M059J (cell line): ENCODE measurements around the gene PDE4D. TPM values are rescaled to one million over a fixed set of nuclear protein-coding genes. Genes with fewer than 3 reads are reported as not detected.

ENCODE experiments used
- DNase-seq: peaks from one replicate; pipeline ENCODE4 v3.0.0-alpha.2; 2012; ENCODE audit warnings: low read depth
- total RNA-seq: library from RNA; depleted of rRNA; stranded (reverse); fragments of >200 nt; shearing (Covaris generic); gene quantifications from 2 replicates; pipeline ENCODE4 v1.2.3, GENCODE V29; 2014

The PDE4D gene
- total RNA-seq, 1 experiment from 2014 or later = 14.9 TPM

DNA sequence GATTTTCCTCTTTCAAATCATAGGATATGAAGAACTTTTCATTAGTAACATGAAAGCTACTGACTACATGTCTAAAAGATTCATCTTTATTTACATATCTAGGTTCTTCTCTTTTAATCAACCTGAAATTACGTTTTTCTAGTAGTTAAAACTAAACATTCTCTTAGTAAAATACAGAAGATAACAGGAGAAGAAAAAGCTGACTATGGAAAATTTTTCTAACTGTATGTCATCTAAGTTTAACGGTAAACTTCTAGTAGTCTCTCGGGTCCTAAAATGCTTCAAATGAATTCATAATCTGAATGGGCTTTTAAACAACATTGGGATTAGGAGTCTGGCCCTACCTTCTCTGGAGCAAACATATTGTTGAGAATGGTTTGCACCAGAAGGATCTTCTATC, 151.9 kb downstream of the PDE4D start:
- DNase-seq = no peak

- DNase-seq = no peak
Measured at GRCh38 chr5:59738024-59738423, 155.5 kb downstream of the PDE4D start.

GRCh38 chr5:59732806-59733205, 160.7 kb downstream of the PDE4D start:
- no peak for DNase-seq

GRCh38 chr5:59732301-59732700, 161.2 kb downstream of the PDE4D start:
- no peak for DNase-seq

DNA sequence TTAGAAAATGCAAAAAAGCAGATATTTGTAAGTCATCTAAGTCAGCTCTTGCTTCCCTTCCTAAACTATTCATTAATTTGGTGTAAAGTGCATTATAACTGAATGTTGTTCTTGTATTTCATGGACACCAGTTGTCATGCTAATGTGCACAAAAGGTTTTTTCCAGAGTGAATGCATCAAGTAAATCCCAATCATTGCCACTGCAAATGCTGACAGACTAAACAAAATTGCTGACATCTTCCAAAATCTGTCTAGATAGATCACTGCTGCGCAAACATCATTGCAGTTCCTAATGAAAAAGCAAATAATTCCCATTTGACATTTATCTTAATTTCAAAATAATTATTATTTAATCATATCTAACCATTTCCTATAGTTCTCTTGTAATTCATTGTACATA, 161.7 kb downstream of the PDE4D start:
- DNase-seq = no peak

DNA sequence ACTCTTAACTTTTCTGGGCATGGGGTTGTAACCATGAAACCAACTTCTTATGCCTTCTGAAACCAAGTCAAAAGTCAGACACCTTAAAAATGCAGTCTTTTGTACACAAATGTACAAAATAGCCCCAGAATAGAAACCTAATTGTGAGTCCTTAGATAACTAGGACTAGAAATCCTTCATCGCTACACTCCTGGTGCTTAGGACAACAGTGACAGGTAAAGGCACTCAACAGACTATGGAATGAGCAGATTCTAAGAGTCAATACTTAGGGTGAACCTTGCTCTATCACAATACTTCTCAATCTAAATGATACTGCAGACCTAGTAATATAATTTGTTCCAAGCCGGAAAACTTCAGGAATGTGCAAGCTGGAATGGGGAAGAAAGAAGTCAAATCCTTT, 163.7 kb downstream of the PDE4D start:
- no peak for DNase-seq

DNA sequence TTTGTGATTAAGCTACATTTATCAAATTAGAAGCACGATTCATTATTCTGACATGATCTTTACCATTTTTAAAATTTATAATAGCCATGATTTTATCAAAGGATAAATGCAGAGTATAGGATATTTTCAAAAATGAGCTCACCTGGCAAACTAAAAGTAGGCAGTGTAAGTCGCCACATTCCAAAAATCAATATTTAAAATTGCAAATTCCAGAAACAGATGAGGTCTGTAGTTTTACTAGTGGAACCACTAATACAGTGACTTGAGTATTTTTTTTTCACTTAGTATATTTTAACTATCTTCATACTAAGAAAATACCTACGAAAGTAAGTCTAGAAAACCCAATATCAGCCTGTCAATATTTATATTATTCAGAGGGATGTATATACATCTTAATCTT, 164.2 kb downstream of the PDE4D start:
- no peak for DNase-seq

DNA sequence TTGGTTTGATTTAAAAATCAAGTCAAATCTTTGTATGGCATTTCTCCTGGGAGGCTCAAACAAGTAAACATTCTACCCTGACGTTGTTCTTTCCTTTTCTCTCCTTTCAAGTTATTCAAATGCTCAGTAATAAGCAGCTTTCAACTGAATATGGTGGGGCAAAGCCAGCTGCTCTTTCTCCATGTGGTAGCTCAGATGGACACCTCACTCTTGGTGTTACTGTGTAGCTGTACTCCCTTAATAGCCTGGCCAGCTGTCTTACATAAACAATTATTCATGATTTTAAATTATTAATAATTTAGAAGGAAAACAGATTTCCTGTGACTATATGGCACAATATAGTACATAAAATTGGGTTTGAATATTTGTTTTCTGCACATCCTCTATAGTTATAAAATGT, 165.2 kb downstream of the PDE4D start:
- DNase-seq = no peak

- DNase-seq = no peak
Measured at GRCh38 chr5:59727186-59727585, 166.3 kb downstream of the PDE4D start.

- DNase-seq = peak; percentile 27
Measured at GRCh38 chr5:59725392-59725767, 168.1 kb downstream of the PDE4D start.

DNA sequence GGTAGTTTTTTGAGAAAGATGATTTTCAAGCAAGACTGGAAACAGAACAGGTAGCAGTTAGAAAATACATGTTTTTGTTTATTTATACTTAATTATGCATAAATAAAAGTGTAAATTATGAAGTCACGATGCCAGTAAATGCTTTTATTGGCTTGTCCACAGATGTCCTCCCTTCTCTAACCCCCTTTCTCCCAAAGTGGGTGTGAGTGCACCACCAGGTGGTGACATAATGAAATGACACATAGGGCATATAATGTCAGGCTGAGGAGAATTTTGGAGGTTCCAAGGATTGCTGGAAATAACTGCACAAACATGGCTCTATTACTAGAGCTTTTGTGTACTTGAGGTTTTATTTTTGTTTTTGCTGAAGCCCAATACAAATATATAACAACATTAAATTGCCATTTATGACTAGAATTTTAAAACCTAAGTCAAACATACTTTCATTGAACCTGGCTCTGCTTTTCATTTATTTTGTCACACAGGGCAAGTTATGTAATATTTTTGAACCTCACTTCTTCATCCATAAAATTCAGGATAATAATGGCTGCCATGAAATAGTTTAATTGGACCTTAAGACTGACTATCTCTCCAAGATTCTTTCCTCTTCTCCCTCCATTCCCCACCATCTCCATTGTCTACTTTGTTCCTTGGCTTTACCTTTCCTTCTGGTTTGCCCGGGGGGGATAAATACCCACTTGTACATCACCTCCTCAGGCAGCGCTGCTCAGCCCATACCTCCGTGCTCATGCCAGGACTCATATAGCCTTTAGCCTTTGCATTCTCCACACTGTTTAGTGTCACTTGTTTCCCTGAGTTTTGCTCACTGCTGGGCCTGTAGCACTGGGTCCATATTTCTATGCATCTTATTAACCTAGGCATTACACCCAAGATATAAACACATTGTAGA, 168.8 kb downstream of the PDE4D start:
- peak; percentile 68 for DNase-seq

DNA sequence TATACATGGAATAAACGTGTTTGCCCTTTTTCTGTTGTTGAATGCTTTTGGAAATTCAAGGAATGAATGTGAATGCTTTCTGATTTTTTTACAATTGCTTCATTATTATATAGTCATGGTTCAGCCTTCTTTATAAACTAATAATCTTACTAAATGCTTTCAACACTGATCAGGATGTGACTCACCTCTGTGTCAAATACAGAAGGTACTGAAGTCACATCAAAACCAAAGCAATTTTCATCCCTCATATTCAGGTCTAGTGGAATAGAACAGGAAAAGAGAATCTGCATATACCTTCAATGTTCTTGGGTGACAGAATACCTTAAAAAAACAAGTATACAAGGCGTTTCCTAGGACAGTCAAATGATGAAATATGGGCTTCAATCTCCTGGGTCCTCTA, 170.7 kb downstream of the PDE4D start:
- peak; percentile 62 for DNase-seq

DNA sequence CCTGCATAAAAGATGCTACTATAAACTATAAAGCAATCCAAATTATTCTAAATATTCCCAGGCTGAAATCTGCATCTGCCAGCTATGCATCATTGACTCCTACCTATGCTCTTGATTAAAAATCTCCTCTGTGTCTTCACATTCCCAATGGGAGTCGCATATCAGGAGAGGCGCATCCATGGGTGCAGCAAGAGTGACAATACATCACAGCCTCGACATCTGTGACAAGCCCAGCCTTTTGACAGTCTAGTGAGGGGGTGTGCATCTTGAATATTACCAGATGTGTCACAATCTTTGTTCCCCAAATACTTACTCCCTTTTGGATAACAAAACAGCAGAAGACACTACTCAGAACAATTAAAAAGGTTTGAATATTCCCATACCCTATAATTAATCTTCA, 171.8 kb downstream of the PDE4D start:
- no peak for DNase-seq

GRCh38 chr5:59720063-59720462, 173.5 kb downstream of the PDE4D start:
- no peak for DNase-seq

DNA sequence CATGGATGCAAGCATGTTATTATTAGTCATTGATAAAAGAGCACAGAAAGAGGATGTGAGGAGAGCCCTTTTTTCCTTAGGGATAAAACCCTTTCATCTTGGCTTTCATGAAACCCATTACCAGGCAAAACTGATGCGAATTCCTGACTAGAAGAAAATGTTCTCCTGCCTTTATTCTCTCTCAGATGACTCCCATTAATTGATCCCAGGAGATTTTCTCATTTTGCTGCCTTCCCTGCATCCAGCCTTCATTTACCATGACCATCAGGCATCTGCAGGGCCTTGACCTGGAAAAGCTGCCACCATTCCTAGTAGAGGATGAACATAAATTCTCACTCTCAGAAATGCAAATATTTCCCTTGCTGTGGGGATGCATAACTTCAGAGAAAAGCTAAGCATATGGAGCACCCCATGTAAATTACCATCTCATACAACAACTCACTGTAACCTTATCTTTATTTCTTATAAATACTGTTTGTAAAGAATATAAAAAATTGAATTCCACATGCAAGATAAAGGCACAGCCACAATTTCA, 176.5 kb downstream of the PDE4D start:
- DNase-seq = no peak

- DNase-seq = no peak
Measured at GRCh38 chr5:59716029-59716428, 177.5 kb downstream of the PDE4D start.

- no peak for DNase-seq
Measured at GRCh38 chr5:59715228-59715627, 178.3 kb downstream of the PDE4D start.

DNA sequence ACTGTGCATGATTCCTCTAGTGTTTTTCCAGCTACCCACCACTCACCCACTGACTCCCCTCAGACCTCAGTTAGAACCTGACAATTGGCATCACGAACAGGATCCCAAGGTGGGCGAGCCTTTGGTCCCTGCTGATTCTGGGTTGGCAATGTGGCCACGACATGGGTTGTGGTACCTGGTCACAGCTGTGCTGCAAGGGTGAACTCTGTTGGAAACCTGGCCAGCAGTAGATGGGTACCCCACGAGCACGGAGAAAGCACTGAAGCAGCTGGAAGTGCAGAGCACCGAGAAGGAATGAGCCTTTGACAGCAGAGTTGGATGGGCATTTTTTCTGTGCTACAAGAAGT, 180.1 kb downstream of the PDE4D start:
- DNase-seq = no peak

DNA sequence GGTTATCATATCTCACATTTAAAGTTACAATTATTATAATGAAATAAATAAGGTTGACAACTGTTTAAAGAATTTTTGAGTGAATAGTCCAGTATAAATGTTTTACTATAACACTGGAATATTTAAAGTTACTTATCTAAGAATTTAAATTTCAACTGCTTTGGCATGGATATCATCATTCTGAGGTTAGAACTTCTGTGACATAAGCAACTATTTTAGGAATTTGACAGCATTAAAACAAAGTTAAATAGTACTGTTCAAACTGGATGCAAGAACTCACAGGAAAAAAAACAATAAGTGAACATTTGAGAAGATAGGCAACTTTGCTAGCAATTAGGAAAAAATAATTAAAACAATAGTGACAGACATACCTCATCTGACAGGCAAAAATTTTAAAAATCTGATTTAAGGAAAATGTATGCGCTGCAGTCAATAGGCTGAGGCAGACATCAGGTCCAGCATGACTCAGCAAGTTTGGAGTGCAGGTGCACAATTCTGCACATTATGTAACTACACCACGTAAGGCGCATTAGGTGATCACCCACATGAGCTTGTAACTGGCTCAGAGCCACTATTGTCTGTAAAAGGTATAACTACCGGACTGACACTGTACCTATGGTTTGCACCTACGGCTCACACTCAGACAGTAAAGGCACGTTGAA, 180.6 kb downstream of the PDE4D start:
- DNase-seq = peak; percentile 19

DNA sequence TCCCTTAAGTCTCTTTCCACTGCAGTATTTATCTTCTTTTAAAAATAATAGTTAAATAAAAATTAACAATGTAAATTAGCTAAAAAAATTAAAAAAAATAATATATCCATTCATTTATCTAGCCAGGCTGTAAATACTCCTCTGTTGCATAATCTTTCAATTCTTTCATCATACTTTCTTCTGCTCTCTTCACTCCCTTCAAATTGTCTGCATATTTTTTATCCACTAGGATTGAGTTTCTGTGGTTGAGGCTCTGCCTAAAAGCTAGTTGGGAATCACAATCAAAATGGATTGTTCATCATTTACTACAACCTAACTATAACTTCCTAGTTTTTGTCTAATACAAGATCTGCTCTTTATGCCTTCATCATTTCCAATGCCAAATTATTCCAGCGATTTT, 182.2 kb downstream of the PDE4D start:
- no peak for DNase-seq

GRCh38 chr5:59709846-59710245, 183.7 kb downstream of the PDE4D start:
- peak; percentile 91 for DNase-seq

DNA sequence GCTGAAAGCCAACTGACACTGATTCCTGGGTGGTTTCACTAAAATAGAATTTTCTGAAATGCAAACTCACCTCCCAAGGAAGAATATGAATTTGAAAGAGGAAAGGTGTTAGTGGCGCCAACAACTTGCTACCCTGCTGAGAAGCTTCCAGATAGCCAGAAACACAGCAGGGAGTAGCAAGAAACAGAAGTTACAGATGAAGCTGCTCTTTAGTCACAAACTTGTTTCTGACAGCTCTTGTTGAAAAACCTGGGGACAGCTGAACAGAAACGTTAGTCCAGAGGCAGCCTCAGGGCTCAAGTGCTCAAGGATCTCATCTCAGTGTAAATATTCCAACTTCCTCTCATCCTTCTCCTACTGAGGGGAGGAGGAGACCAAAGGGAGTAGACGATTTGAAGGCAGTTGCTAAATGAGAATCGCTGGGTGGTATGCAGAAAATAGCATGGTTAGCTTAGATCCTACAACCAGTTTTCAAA, 184.1 kb downstream of the PDE4D start:
- peak; percentile 58 for DNase-seq

GRCh38 chr5:59704936-59705335, 188.6 kb downstream of the PDE4D start:
- DNase-seq = no peak
